Thoracic aorta (tissue), 2 donors: ENCODE measurements around the gene ADAMTSL2. TPM values are rescaled to one million over a fixed set of nuclear protein-coding genes. Genes with fewer than 3 reads are reported as not detected.

ENCODE experiments used
- ATAC-seq: fragments of 150-250 bp; one replicate; pipeline ENCODE4 v1.8.0; 2017; ENCODE audit warnings: low read depth; ENCODE audit not compliant: insufficient number of reproducible peaks, low FRiP score
- DNase-seq: peaks from one replicate; pipeline ENCODE4 v3.0.0-alpha.2; 2020; ENCODE audit warnings: low spot score
- H3K27ac ChIP-seq, 2 donors: fragments of 200-600 bp; sonication (generic); 1 replicate in 1 of 2; 2 replicates in 1 of 2; pipeline ENCODE4 v1.5.1; 2016; ENCODE audit warnings: mild to moderate bottlenecking in 2 of 2, moderate library complexity in 2 of 2
- H3K27me3 ChIP-seq: fragments of 200-600 bp; sonication (generic); replicated peaks from 2 replicates; pipeline ENCODE4 v1.6.0; 2016; ENCODE audit warnings: mild to moderate bottlenecking; ENCODE audit not compliant: insufficient read depth
- H3K36me3 ChIP-seq: fragments of 200-600 bp; sonication (generic); one replicate; pipeline ENCODE4 v1.5.1; 2016
- H3K4me1 ChIP-seq, 2 donors: fragments of 200-600 bp; sonication (generic); 1 replicate in 1 of 2; 2 replicates in 1 of 2; pipeline versions ENCODE4 v1.5.1 to v1.6.0; 2016; ENCODE audit warnings: low read depth in 2 of 2, mild to moderate bottlenecking in 1 of 2; ENCODE audit not compliant: control insufficient read depth in 1 of 2
- H3K4me3 ChIP-seq: fragments of 200-600 bp; sonication (generic); 2 replicates; pipeline ENCODE4 v1.5.1; 2016; ENCODE audit warnings: mild to moderate bottlenecking
- H3K9me3 ChIP-seq: fragments of 200-600 bp; sonication (generic); 2 replicates; pipeline ENCODE4 v1.5.1; 2016
- total RNA-seq, 2 donors: library from RNA; depleted of rRNA; stranded (reverse); fragments of >200 nt; gene quantifications; one replicate each; pipeline versions ENCODE4 v1.1.0 to v1.2.3, GENCODE V29; 2016
- TF ChIP-seq, protein P1 (sequence below): fragments of 200-600 bp; sonication (generic); IDR thresholded peaks from one replicate; pipeline ENCODE4 v1.5.1; 2019; ENCODE audit warnings: antibody characterized with exemption

Gene ADAMTSL2
- total RNA-seq = 1 to 10 TPM; 2.8 to 5.5 TPM

DNA sequence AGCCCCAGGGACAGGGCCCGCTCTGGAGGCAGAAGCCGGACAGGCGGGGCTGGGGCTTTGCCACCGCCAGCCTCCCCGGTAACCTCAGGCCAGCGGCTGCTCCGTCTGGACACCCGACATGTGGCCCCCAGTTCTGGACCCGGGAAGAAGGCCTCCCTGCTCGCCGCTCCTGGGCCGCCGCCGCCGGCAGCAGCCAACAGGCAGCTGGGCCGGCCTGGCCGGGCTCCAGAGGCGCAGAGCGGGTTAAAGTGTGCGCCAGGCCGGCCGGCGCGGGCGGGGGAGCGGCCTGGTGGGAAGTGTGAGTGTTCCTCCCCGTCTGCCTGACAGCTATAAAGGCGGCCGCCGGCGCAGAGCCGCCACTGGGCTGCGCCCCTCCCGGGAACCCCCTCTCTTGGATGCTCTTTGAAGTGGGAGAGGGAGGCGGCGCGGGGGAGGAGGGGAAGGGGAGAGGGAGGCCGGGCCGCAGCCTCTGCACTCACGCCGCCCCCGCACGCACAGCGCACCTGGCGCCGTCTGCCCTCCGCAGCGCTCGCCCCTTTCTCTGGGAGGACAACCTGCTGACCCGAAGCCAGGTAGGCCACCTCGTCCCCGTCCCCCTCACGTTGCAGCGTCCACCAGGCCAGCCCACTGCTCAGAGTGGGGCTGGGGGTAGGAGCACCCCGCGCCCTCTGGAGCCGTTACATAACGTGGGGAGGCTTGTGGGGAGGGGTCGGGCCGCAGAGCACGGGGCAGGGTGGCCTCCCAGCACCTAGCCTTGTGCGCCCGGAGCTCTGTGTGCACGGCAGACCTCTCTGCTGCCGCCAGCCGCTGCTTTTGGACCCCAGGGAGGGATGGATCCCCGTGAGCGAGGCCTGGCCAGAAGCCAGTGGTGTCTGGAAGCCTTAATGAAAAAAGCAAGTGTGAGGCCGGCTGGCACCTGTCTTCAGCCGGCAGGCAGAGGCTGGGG lies at the start of gene ADAMTSL2:
Gene ADAMTSL2, plus strand, starts transcription at position 359 of the 946 bp plus-strand sequence. CDS start 2,009 bp downstream, outside the sequence.
- Histone ChIP-seq H3K36me3 (no peaks in the 10 kb centered on the region), H3K27ac (peak within 1 kb of the TSS in 1 of 2 donors; percentile 38), H3K27me3 (no peaks in the 10 kb centered on the region), H3K4me3 (peak within 1 kb of the TSS; percentile 64), H3K9me3 (no peaks in the 10 kb centered on the region), H3K4me1 (peaks cover 14 to 16% of the 10 kb centered on the region in 2 donors)
- peak; percentile 62 for ATAC-seq
- TF ChIP-seq, protein P1, sequence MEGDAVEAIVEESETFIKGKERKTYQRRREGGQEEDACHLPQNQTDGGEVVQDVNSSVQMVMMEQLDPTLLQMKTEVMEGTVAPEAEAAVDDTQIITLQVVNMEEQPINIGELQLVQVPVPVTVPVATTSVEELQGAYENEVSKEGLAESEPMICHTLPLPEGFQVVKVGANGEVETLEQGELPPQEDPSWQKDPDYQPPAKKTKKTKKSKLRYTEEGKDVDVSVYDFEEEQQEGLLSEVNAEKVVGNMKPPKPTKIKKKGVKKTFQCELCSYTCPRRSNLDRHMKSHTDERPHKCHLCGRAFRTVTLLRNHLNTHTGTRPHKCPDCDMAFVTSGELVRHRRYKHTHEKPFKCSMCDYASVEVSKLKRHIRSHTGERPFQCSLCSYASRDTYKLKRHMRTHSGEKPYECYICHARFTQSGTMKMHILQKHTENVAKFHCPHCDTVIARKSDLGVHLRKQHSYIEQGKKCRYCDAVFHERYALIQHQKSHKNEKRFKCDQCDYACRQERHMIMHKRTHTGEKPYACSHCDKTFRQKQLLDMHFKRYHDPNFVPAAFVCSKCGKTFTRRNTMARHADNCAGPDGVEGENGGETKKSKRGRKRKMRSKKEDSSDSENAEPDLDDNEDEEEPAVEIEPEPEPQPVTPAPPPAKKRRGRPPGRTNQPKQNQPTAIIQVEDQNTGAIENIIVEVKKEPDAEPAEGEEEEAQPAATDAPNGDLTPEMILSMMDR = no peak
- no peak for DNase-seq

- no peaks in the 10 kb centered on the region for H3K9me3 ChIP-seq
- no peak overlapping the region for H3K27ac ChIP-seq
- H3K36me3 ChIP-seq = no peaks in the 10 kb centered on the region
- H3K27me3 ChIP-seq = no peaks in the 10 kb centered on the region
- H3K4me1 ChIP-seq = no peaks in the 10 kb centered on the region
- TF ChIP-seq, protein P1 = no peak
- ATAC-seq (no peak), DNase-seq (no peak)
- H3K4me3 ChIP-seq = no peak overlapping the region
Observed at GRCh38 chr9:133485531-133486260, 48.8 kb upstream of the ADAMTSL2 start.

DNA sequence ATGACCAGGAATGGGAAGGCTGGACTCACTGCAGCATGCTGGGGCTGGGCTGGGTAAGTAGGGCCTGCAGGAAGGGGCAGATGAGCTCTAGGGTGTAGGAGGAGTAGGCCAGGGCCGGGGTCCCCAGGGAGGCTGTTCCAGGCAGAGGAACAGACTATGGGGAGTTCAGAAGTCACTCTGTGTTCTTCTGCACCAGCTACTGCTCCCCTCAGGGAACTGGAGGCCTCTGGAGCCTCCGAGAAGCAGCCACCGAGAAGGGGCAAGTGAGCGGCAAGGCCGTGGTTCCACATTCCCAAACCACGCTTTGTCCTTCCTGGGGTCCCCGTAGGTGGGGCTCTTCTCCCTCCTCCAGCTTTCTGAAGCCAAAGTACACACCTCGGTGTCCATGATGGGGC lies 47.2 kb upstream of the ADAMTSL2 start:
- TF ChIP-seq, protein P1 = no peak
- Histone ChIP-seq H3K27me3 (no peaks in the 10 kb centered on the region), H3K4me1 (peaks cover 4 to 13% of the 10 kb centered on the region in 2 donors), H3K27ac (no peak overlapping the region), H3K9me3 (no peaks in the 10 kb centered on the region), H3K4me3 (no peak overlapping the region), H3K36me3 (no peaks in the 10 kb centered on the region)
- ATAC-seq (no peak), DNase-seq (no peak)

- no peaks in the 10 kb centered on the region for H3K36me3 ChIP-seq
- ATAC-seq = no peak
- DNase-seq = no peak
- H3K4me1 ChIP-seq = peaks cover 4 to 21% of the 10 kb centered on the region in 2 donors
- H3K9me3 ChIP-seq = no peaks in the 10 kb centered on the region
- H3K27me3 ChIP-seq = no peaks in the 10 kb centered on the region
- no peak overlapping the region for H3K27ac ChIP-seq
- no peak overlapping the region for H3K4me3 ChIP-seq
- TF ChIP-seq, protein P1 = no peak
Observed at GRCh38 chr9:133488686-133489252, 45.7 kb upstream of the ADAMTSL2 start.
